GM18861 (cell line): ENCODE measurements around the gene SF3B6.
"Not testable (repeated sequence)": the region's sequence is repeated elsewhere in the genome, so short reads cannot be mapped to it uniquely, and the experiment has no call there.

Source experiments
- ATAC-seq: cut with Tn5 transposase; IDR thresholded peaks from one replicate; pipeline ENCODE4 v1.9.1; 2021; ENCODE audit not compliant: unreplicated experiment

SF3B6 gene

GRCh38 chr2:24075915-24076848, at the start of gene SF3B6:
Gene SF3B6 (minus strand): TSS chr2:24076326. CDS start chr2:24076229, 97 bp downstream.
- ATAC-seq = peak; percentile 95

GRCh38 chr2:24123922-24124580, 47.9 kb upstream of the SF3B6 start:
- ATAC-seq = no peak

- peak; percentile 73 for ATAC-seq
Observed at GRCh38 chr2:24123195-24123921, 47.2 kb upstream of the SF3B6 start, which contains the start of the genes FAM228B and PFN4. Gene FAM228B (plus strand): TSS chr2:24123469. CDS start chr2:24124362, 893 bp downstream. Gene PFN4 (minus strand): TSS chr2:24123334. CDS start chr2:24122535, 799 bp downstream.

- ATAC-seq = no peak
Observed at GRCh38 chr2:24122366-24123194, 46.5 kb upstream of the SF3B6 start.

- no peak for ATAC-seq
Observed at GRCh38 chr2:24121469-24121868, 45.3 kb upstream of the SF3B6 start.

GRCh38 chr2:24121066-24121465, 44.9 kb upstream of the SF3B6 start:
- ATAC-seq = no peak

- ATAC-seq = no peak
Observed at GRCh38 chr2:24117902-24118301, 41.8 kb upstream of the SF3B6 start.

GRCh38 chr2:24115057-24115456, 38.9 kb upstream of the SF3B6 start:
- no peak for ATAC-seq

GRCh38 chr2:24111407-24111901, 35.3 kb upstream of the SF3B6 start:
- no peak for ATAC-seq

GRCh38 chr2:24110660-24111303, 34.7 kb upstream of the SF3B6 start:
- ATAC-seq = no peak

- not testable (repeated sequence) for ATAC-seq
Observed at GRCh38 chr2:24109431-24109830, 33.3 kb upstream of the SF3B6 start.

GRCh38 chr2:24107336-24107735, 31.2 kb upstream of the SF3B6 start:
- no peak for ATAC-seq

- no peak for ATAC-seq
Observed at GRCh38 chr2:24106786-24107185, 30.7 kb upstream of the SF3B6 start.

- ATAC-seq = no peak
Observed at GRCh38 chr2:24105816-24106215, 29.7 kb upstream of the SF3B6 start.

GRCh38 chr2:24104906-24105305, 28.8 kb upstream of the SF3B6 start:
- ATAC-seq = no peak

- no peak for ATAC-seq
Observed at GRCh38 chr2:24104110-24104650, 28.1 kb upstream of the SF3B6 start.

GRCh38 chr2:24102677-24103076, 26.6 kb upstream of the SF3B6 start:
- no peak for ATAC-seq

- no peak for ATAC-seq
Observed at GRCh38 chr2:24101992-24102391, 25.9 kb upstream of the SF3B6 start.

- ATAC-seq = not testable (repeated sequence)
Observed at GRCh38 chr2:24100732-24101131, 24.6 kb upstream of the SF3B6 start.
